Fibroblast of the aortic adventitia (primary cell): ENCODE results near the gene ABI3BP. TPM values are rescaled to one million over a fixed set of nuclear protein-coding genes. Genes with fewer than 3 reads are reported as not detected.

ENCODE experiments used
- DNase-seq: peaks from one replicate; pipeline ENCODE4 v3.0.0-alpha.2; 2010; ENCODE audit warnings: low read depth
- H3K4me3 ChIP-seq: 2 replicates; pipeline ENCODE4 v1.5.1; 2011; ENCODE audit warnings: low read depth, mild to moderate bottlenecking, control low read depth, low read length, moderate library complexity
- CTCF ChIP-seq: IDR thresholded peaks from 2 replicates; pipeline ENCODE4 v1.5.1; 2011; ENCODE audit warnings: mild to moderate bottlenecking, low read length, control low read depth, inconsistent platforms; ENCODE audit not compliant: insufficient read depth
- total RNA-seq: library from RNA; depleted of rRNA; stranded (reverse); fragments of >200 nt; gene quantifications from 2 replicates; pipeline ENCODE4 v1.2.3, GENCODE V29; 2012; ENCODE audit warnings: low replicate concordance

ABI3BP gene
- total RNA-seq, 1 donor: 108 TPM

GRCh38 chr3:100984308-100984707 is 8.9 kb downstream of the ABI3BP start:
- H3K4me3 ChIP-seq: no peak overlapping the region
- no peak for TF ChIP-seq CTCF
- no peak for DNase-seq

- peak overlapping the region; percentile 35 for H3K4me3 ChIP-seq
- TF ChIP-seq CTCF: no peak
- peak; percentile 90 for DNase-seq
Observed at GRCh38 chr3:100982710-100983109, 10.5 kb downstream of the ABI3BP start.

GRCh38 chr3:100981164-100981911 is 11.9 kb downstream of the ABI3BP start:
- DNase-seq: no peak
- no peak for TF ChIP-seq CTCF
- H3K4me3 ChIP-seq: no peak overlapping the region

- H3K4me3 ChIP-seq: no peak overlapping the region
- no peak for TF ChIP-seq CTCF
- DNase-seq: peak; percentile 50
Observed at GRCh38 chr3:100978011-100978659, 15.1 kb downstream of the ABI3BP start.

GRCh38 chr3:100976611-100977010 is 16.6 kb downstream of the ABI3BP start:
- H3K4me3 ChIP-seq: no peak overlapping the region
- DNase-seq: no peak
- TF ChIP-seq CTCF: no peak

- DNase-seq: no peak
- no peak overlapping the region for H3K4me3 ChIP-seq
- TF ChIP-seq CTCF: no peak
Observed at GRCh38 chr3:100975714-100976113, 17.5 kb downstream of the ABI3BP start.
